Testis (tissue), 2 donors: ENCODE measurements around the gene SH2D3C.

Experiments
- POLR2A ChIP-seq: fragments of 450-650 bp; IDR thresholded peaks from one replicate; pipeline ENCODE4 v1.6.1; 2017; ENCODE audit warnings: antibody characterized with exemption, mild to moderate bottlenecking, moderate library complexity
- TF ChIP-seq, protein P1 (sequence below), 3 experiments: fragments of 450-650 bp in 2 of 3; fragments of 200-600 bp in 1 of 3; sonication (generic) in 1 of 3; IDR thresholded peaks; one replicate each; pipeline ENCODE4 v1.5.1; 2016 to 2019; ENCODE audit warnings: antibody characterized with exemption in 3 of 3, mild to moderate bottlenecking in 2 of 3, moderate library complexity in 1 of 3

GRCh38 chr9:127708952-127709587 lies 69.4 kb downstream of the SH2D3C start:
- TF ChIP-seq POLR2A, result no peak
- TF ChIP-seq, protein P1, sequence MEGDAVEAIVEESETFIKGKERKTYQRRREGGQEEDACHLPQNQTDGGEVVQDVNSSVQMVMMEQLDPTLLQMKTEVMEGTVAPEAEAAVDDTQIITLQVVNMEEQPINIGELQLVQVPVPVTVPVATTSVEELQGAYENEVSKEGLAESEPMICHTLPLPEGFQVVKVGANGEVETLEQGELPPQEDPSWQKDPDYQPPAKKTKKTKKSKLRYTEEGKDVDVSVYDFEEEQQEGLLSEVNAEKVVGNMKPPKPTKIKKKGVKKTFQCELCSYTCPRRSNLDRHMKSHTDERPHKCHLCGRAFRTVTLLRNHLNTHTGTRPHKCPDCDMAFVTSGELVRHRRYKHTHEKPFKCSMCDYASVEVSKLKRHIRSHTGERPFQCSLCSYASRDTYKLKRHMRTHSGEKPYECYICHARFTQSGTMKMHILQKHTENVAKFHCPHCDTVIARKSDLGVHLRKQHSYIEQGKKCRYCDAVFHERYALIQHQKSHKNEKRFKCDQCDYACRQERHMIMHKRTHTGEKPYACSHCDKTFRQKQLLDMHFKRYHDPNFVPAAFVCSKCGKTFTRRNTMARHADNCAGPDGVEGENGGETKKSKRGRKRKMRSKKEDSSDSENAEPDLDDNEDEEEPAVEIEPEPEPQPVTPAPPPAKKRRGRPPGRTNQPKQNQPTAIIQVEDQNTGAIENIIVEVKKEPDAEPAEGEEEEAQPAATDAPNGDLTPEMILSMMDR (IDR thresholded peaks at IDR 0.05), result no peak
